ENCODE results near the gene NAT8L.

GRCh38 chr4:2049381-2049780, 9.7 kb upstream of the NAT8L start:
- TF ChIP-seq CTCF (conservative IDR thresholded peaks at IDR 0.05; ENCODE audit: low read depth, low read length) (no peak), EZH2 (IDR thresholded peaks at IDR 0.05; ENCODE audit: low read length, unreplicated experiment) (no peak)

Data from PC-3 (cell line).